Subcutaneous adipose tissue (tissue), 4 donors: ENCODE measurements around the gene MUC4. TPM values are rescaled to one million over a fixed set of nuclear protein-coding genes. Genes with fewer than 3 reads are reported as not detected.

Experiments
- CTCF ChIP-seq: fragments of 450-650 bp; IDR thresholded peaks from one replicate; pipeline ENCODE4 v1.5.1; 2016; ENCODE audit warnings: low read depth, mild to moderate bottlenecking, control low read depth, antibody characterized with exemption, moderate library complexity
- total RNA-seq, 4 donors: library from RNA; depleted of rRNA; stranded (reverse); fragments of >200 nt; gene quantifications; one replicate each; pipeline ENCODE4 v1.1.0, GENCODE V29; 2016

MUC4 gene
- total RNA-seq, 4 donors from 2014 or later, result not detected

- TF ChIP-seq CTCF, result no peak
Observed at GRCh38 chr3:195815169-195815771, 3.5 kb upstream of the MUC4 start.

- no peak for TF ChIP-seq CTCF
Observed at GRCh38 chr3:195813916-195814640, 2.3 kb upstream of the MUC4 start.

- TF ChIP-seq CTCF, result no peak
Observed at GRCh38 chr3:195812366-195812765, 637 bp upstream of the MUC4 start.

GRCh38 chr3:195810455-195810845 is 1.3 kb downstream of the MUC4 start:
- no peak for TF ChIP-seq CTCF

- TF ChIP-seq CTCF, result no peak
Observed at GRCh38 chr3:195809796-195810454, 1.8 kb downstream of the MUC4 start.

GRCh38 chr3:195809291-195809785 is 2.4 kb downstream of the MUC4 start:
- no peak for TF ChIP-seq CTCF

- no peak for TF ChIP-seq CTCF
Observed at GRCh38 chr3:195808741-195809290, 2.9 kb downstream of the MUC4 start.
